Fibroblast of lung (primary cell): ENCODE data around the gene KHNYN. TPM values are rescaled to one million over a fixed set of nuclear protein-coding genes. Genes with fewer than 3 reads are reported as not detected.

Experiments
- DNase-seq, 2 donors: peaks; one replicate each; pipeline versions ENCODE4 v3.0.0 to v3.0.0-alpha.2; 2010; ENCODE audit warnings: low read depth in 2 of 2
- H2AFZ ChIP-seq: 2 replicates; pipeline ENCODE4 v1.5.1; 2012; ENCODE audit warnings: low read length, control low read depth, inconsistent platforms
- H3K27ac ChIP-seq: 2 replicates; pipeline ENCODE4 v1.5.1; 2011; ENCODE audit warnings: low read length, control low read depth; ENCODE audit not compliant: insufficient read depth
- H3K27me3 ChIP-seq: 2 replicates; pipeline ENCODE4 v1.5.1; 2011; ENCODE audit warnings: mild to moderate bottlenecking, low read length; ENCODE audit not compliant: control insufficient read depth, insufficient read depth
- H3K36me3 ChIP-seq: 2 replicates; pipeline ENCODE4 v1.5.1; 2011; ENCODE audit warnings: low read length; ENCODE audit not compliant: control insufficient read depth, insufficient read depth
- H3K4me1 ChIP-seq: 2 replicates; pipeline ENCODE4 v1.5.1; 2011; ENCODE audit warnings: low read length; ENCODE audit not compliant: control insufficient read depth, insufficient read depth; ENCODE audit errors: extremely low read depth
- H3K4me2 ChIP-seq: 2 replicates; pipeline ENCODE4 v1.5.1; 2011; ENCODE audit warnings: low read length, control low read depth; ENCODE audit not compliant: insufficient read depth; ENCODE audit errors: extremely low read depth
- H3K4me3 ChIP-seq, 4 experiments: fragments of 200-600 bp in 1 of 4; sonication (generic) in 1 of 4; replicated peaks in 1 of 4; 2 replicates each; pipeline ENCODE4 v1.5.1; 2011 to 2016; ENCODE audit warnings: low read length in 4 of 4, low read depth in 3 of 4, mild to moderate bottlenecking in 3 of 4, control low read depth in 2 of 4, inconsistent platforms in 1 of 4, mixed read lengths in 1 of 4; ENCODE audit not compliant: insufficient read depth in 1 of 4; ENCODE audit errors: control extremely low read depth in 1 of 4
- H3K79me2 ChIP-seq: 2 replicates; pipeline ENCODE4 v1.5.1; 2012; ENCODE audit warnings: mild to moderate bottlenecking, low read length, inconsistent platforms; ENCODE audit not compliant: control insufficient read depth, insufficient read depth
- H3K9ac ChIP-seq: 2 replicates; pipeline ENCODE4 v1.5.1; 2011; ENCODE audit warnings: mild to moderate bottlenecking, low read length, control low read depth; ENCODE audit not compliant: insufficient read depth
- H3K9me3 ChIP-seq: 2 replicates; pipeline ENCODE4 v1.5.1; 2012; ENCODE audit warnings: low read depth, low read length; ENCODE audit not compliant: control insufficient read depth, insufficient read depth
- H4K20me1 ChIP-seq: 2 replicates; pipeline ENCODE4 v1.5.1; 2011; ENCODE audit warnings: low read length; ENCODE audit not compliant: control insufficient read depth, insufficient read depth; ENCODE audit errors: extremely low read depth
- CTCF ChIP-seq, 2 donors: IDR thresholded peaks in 1 of 2; conservative IDR thresholded peaks in 1 of 2; 1 replicate in 1 of 2; 2 replicates in 1 of 2; pipeline ENCODE4 v1.5.1; 2011 to 2012; ENCODE audit warnings: low read length in 2 of 2, control low read depth in 1 of 2, inconsistent platforms in 1 of 2, low read depth in 1 of 2, mild to moderate bottlenecking in 1 of 2
- EZH2 ChIP-seq: IDR thresholded peaks from 2 replicates; pipeline ENCODE4 v1.5.1; 2012; ENCODE audit warnings: low read length, control low read depth, mild to moderate bottlenecking; ENCODE audit errors: missing control alignments
- polyA plus RNA-seq, 2 donors: library from polyadenylated mRNA; depleted of rRNA in 1 of 2; stranded (reverse) in 1 of 2; unstranded in 1 of 2; fragments of >200 nt; gene quantifications; 2 replicates each; pipeline ENCODE4 v1.2.1, GENCODE V29; 2011 to 2012; ENCODE audit warnings: missing spikeins in 1 of 2
- total RNA-seq: library from RNA; depleted of rRNA; stranded (reverse); fragments of >200 nt; gene quantifications from 2 replicates; pipeline ENCODE4 v1.2.1, GENCODE V29; 2014

Gene KHNYN
- total and polyA plus RNA-seq, 2 donors (not counting 1 experiment from before 2014, with no cell fraction given) = 14.6 to 61.1 TPM

GRCh38 chr14:24397639-24398292, 32.0 kb upstream of the KHNYN start:
- no peaks in the 10 kb centered on the region for H3K36me3 ChIP-seq
- no peak overlapping the region for H3K4me2 ChIP-seq
- H3K4me3 ChIP-seq = peak overlapping the region in 2 of 4 experiments; percentile 37 to 71
- no peak overlapping the region for H3K9ac ChIP-seq
- H3K27me3 ChIP-seq = no peaks in the 10 kb centered on the region
- no peak overlapping the region for H3K27ac ChIP-seq
- H3K79me2 ChIP-seq = no peaks in the 10 kb centered on the region
- no peak overlapping the region for H2AFZ ChIP-seq
- no peak for DNase-seq
- H3K9me3 ChIP-seq = no peaks in the 10 kb centered on the region
- TF ChIP-seq CTCF (conservative IDR thresholded peaks at IDR 0.05 in 1 of 2, IDR thresholded peaks at IDR 0.05 in 1 of 2; ENCODE audit: low read depth in 1 of 2, low read length in 2 of 2) (no peak), EZH2 (no peak)
- H3K4me1 ChIP-seq = peaks cover 4% of the 10 kb centered on the region
- H4K20me1 ChIP-seq = no peaks in the 10 kb centered on the region

- DNase-seq = peak in 1 of 2 donors; percentile 29
- Histone ChIP-seq H3K9me3 (no peaks in the 10 kb centered on the region), H4K20me1 (no peaks in the 10 kb centered on the region), H3K4me1 (peaks cover 7% of the 10 kb centered on the region), H3K79me2 (no peaks in the 10 kb centered on the region), H3K4me2 (no peak overlapping the region), H3K4me3 (peak overlapping the region in 2 of 4 experiments; percentile 37 to 71), H2AFZ (no peak overlapping the region), H3K27ac (no peak overlapping the region), H3K27me3 (no peaks in the 10 kb centered on the region), H3K36me3 (no peaks in the 10 kb centered on the region), H3K9ac (no peak overlapping the region)
- TF ChIP-seq CTCF (conservative IDR thresholded peaks at IDR 0.05 in 1 of 2, IDR thresholded peaks at IDR 0.05 in 1 of 2; ENCODE audit: low read depth in 1 of 2, low read length in 2 of 2) = no peak
- TF ChIP-seq EZH2 = no peak
Observed at GRCh38 chr14:24398293-24398652, 31.5 kb upstream of the KHNYN start.

- H3K9me3 ChIP-seq = no peaks in the 10 kb centered on the region
- peak within 1 kb of the TSS; percentile 51 to 71 (median 58) for H3K4me3 ChIP-seq
- no peaks in the 10 kb centered on the region for H4K20me1 ChIP-seq
- H3K4me2 ChIP-seq = peak within 1 kb of the TSS; percentile 77
- H2AFZ ChIP-seq = peak within 1 kb of the TSS; percentile 38
- H3K4me1 ChIP-seq = peaks cover 11% of the 10 kb centered on the region
- H3K79me2 ChIP-seq = no peaks in the 10 kb centered on the region
- H3K27ac ChIP-seq = no peak within 1 kb of the TSS
- H3K27me3 ChIP-seq = no peaks in the 10 kb centered on the region
- H3K9ac ChIP-seq = peak within 1 kb of the TSS; percentile 27
- peak; percentile 37 to 49 for DNase-seq
- no peaks in the 10 kb centered on the region for H3K36me3 ChIP-seq
- TF ChIP-seq EZH2 (no peak), CTCF (conservative IDR thresholded peaks at IDR 0.05 in 1 of 2, IDR thresholded peaks at IDR 0.05 in 1 of 2; ENCODE audit: low read depth in 1 of 2, low read length in 2 of 2) (no peak)
Observed at GRCh38 chr14:24398653-24399446, 30.9 kb upstream of the KHNYN start, which contains the start of gene NYNRIN. TSS of gene NYNRIN (plus strand) at chr14:24399003. CDS start at chr14:24399247, 244 bp downstream.
